ENCODE data around the gene KBTBD13.

DNA sequence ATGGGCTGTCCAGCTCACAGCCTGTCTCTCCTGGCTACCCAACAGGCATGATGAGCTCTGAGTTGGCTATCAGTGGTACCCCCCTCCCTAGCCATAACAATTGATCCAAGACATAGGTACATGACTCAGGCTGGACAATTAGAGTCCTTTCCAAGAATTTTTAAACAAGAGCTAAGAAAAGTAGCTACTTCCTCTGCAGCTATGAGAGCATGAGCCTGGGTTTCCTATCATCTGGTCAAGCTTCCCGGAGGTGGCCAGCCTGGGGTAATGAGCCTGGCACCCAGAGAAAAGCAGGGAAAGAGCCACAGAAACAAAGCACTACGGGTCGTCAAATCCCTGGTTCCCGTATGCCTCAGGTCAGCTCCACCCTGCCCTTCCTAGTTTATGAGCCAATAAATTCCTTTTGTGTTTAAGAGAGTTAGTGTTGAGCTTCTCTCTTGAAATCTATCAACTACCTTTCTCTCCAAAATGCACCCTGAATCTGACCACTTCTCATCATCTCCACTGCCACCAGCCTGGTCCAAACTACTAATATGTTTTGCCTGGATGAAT lies 33.7 kb upstream of the KBTBD13 start:
- TF ChIP-seq, protein P1, sequence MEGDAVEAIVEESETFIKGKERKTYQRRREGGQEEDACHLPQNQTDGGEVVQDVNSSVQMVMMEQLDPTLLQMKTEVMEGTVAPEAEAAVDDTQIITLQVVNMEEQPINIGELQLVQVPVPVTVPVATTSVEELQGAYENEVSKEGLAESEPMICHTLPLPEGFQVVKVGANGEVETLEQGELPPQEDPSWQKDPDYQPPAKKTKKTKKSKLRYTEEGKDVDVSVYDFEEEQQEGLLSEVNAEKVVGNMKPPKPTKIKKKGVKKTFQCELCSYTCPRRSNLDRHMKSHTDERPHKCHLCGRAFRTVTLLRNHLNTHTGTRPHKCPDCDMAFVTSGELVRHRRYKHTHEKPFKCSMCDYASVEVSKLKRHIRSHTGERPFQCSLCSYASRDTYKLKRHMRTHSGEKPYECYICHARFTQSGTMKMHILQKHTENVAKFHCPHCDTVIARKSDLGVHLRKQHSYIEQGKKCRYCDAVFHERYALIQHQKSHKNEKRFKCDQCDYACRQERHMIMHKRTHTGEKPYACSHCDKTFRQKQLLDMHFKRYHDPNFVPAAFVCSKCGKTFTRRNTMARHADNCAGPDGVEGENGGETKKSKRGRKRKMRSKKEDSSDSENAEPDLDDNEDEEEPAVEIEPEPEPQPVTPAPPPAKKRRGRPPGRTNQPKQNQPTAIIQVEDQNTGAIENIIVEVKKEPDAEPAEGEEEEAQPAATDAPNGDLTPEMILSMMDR (IDR thresholded peaks at IDR 0.05), result no peak
- no peak for TF ChIP-seq EP300 (IDR thresholded peaks at IDR 0.05; ENCODE audit: low read depth)
- no peak for TF ChIP-seq POLR2A (IDR thresholded peaks at IDR 0.05)

All from transverse colon (tissue), 3 donors.